ENCODE data around the gene DHX16.

The DHX16 gene

DNA sequence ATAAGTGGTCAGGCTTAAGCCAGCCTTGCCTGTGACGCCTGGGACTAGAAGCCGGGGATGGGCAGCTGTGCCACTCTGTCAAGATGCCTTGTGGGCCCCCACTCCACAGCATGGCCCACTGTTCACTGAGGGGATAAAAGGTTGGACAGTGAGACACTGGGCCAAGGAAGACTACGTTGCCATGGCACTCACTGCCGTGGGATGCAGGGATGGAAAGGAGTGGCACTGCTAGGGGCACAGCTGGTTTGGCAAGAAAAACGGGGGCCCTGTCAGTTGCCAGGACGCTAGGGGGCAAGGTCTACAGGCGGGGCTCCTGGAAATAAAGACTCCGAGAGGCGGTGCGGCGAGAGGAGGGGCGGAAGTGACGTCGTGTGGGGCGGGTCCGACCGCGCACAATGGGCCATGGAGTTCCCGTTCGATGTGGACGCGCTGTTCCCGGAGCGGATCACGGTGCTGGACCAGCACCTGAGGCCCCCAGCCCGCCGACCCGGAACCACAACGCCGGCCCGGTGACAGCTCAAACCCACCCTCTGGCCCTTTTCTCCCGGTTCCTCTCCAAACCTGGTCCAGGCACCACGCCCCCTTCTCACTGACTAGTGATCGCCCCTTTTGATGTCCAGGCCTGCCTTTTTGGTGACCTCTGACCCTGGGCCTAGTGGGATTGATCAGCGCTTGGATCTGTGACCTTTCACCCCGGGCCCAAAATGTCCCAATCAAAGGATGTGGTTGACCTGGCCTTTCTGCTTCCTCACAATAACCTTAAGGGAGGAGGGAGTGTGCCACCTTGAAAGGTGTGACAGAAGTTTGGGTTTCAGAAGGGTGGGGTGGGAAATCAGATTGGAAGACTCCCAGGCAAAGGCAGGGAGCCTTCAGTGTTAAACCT lies 46.1 kb downstream of the DHX16 start, which contains the start of gene ATAT1:
Gene ATAT1, plus strand, starts transcription at position 391 of the 883 bp plus-strand sequence.
- peak; percentile 85 for DNase-seq

- DNase-seq, result no peak
Measured at GRCh38 chr6:30625511-30625910, 47.3 kb downstream of the DHX16 start.

GRCh38 chr6:30619561-30619960 lies 53.2 kb downstream of the DHX16 start:
- DNase-seq, result no peak

DNA sequence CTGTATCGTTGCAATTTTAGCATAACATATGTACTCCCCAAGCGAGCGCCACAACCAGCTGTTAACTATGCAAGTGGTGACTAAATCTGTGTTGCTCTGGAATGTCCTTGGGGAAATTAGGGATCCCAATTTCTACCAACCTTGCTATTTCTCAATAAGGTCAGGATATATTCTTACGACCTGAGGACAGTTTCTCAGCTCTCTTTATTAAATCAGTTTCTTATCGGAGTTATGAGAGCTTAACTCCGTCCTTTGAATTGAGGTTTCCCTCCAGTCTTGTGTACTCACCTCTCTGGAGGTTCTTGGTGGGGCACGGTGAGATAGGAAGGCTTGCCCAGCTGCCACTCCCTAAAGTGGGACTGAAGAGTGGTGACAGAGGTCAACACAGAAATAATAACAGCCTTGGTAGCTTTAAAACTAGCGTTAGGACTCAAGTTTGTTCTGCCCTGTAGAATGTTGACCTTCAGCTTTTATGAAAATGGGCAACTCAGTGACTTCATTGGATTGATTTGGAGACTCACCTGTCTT lies 54.5 kb downstream of the DHX16 start:
- no peak for DNase-seq

GRCh38 chr6:30617565-30618269 lies 55.1 kb downstream of the DHX16 start, which contains the start of gene MRPS18B:
Gene MRPS18B (plus strand): TSS chr6:30617840. CDS start chr6:30617866, 26 bp downstream.
- DNase-seq, result peak; percentile 99

DNA sequence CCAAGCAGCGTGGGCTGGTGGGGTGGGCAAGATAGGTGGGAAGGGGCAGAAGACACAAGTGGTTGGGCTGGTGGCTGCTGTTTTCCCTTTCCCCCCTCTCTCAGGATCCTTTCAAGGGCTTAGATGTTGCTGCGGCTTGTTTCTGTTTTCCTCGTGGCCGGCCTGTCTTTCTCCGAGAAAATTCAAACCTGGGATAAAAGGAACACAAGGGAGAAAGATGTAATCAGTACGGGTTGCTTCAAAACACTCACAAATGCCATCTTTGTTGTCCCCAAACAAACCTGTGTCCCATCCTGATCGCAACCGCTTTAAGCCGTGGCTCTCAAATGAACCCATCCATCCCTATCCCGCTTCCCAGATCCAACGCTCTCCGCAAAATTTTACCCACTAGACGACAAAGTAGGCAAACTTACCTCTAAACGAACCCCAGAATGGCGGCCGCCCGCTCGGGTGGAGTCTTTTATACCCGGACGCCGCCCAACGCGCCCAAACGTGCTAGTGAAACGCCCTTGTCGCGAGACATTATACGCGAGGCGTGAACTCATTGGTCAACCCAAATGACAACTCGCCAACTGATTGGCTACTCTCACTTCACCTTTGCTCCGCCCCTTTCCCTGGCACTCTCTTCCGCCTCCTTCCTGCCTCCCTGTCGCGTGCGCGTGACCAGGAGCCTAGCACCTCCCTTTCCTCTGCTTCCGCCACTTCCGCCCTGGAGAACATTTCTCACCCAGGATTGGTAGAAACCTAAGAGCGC lies 55.8 kb downstream of the DHX16 start, which contains the start of gene PPP1R10:
Gene PPP1R10, minus strand, starts transcription at position 433 of the 754 bp plus-strand sequence. CDS start 7,299 bp downstream, outside the sequence.
- DNase-seq, result peak; percentile 100

GRCh38 chr6:30615958-30616810 lies 56.6 kb downstream of the DHX16 start:
- peak; percentile 63 for DNase-seq

GRCh38 chr6:30615219-30615957 lies 57.4 kb downstream of the DHX16 start:
- DNase-seq, result peak; percentile 46

GRCh38 chr6:30614843-30615218 lies 58.0 kb downstream of the DHX16 start:
- DNase-seq, result peak; percentile 96

DNA sequence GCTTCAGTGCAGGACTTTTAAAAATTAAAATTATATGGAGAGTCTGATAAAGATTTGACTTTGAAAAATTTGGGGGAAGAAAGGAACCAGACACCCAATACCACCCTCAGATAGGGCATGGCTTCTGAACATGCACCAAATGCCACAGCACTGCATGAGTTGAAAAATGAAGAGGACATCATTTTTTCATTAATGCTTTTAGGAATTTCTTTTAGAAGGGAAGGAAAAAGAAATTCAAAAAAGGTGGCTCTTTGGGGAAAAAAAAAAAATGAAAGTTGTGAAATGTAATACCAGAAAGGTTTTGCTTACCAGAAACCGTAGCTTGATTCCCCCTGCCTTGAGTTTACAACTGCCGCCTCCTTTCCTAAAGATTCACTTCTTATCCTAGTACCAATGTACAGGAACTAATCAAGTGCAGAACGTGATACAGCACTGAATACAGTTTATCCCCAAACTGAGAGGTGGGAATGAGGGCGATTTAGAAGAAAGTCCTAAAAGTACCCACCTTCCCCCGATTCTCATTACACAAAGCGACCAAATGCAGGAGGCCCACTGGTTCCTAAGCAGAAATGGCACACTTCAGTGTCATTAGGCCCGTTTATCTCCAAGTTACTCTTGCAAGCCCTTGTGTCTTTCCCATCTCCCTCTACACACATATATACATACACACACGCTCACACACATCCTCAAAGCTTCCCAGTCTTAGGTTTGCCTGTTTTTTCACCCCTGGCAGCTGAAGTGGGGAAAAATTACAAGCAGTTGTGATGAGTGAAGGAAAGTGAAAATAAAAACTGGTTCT lies 58.6 kb downstream of the DHX16 start:
- no peak for DNase-seq

DNA sequence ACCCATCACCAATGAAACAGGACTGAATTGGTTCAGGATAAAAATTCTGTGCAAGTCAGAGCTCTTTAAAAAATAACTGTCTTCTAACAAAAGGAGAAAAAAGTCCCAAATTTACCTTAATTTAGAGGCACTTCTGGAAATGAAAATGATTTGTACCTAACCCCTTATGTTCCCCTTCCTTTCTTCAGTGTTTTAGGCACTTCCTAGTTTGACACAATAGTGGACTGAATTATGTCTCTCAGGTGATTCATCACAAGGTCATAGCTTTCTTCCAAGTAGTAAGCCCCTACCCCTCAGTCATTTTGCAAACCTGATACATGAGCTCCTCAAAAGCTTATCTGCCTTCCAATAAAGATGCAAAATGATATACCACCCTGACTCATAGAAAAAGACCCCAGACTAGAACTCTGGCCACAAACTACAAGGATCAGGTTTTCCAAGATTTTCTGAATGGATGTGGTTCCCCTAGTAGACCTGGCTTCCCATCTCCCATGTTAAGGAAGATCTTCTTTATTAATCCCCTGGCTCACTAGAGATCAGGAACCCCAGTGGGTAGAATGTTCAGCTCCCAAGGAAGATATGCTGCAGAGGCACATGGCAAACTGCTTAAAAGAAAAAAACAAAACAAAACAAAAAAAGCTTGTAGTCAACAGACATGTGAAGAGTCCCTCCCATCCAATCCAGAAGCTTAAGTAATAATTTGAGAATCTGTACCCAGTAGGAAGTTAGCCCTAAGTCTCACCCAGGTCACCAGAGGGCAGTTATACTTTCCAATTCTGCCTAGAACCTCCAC lies 59.4 kb downstream of the DHX16 start:
- peak; percentile 20 for DNase-seq

DNA sequence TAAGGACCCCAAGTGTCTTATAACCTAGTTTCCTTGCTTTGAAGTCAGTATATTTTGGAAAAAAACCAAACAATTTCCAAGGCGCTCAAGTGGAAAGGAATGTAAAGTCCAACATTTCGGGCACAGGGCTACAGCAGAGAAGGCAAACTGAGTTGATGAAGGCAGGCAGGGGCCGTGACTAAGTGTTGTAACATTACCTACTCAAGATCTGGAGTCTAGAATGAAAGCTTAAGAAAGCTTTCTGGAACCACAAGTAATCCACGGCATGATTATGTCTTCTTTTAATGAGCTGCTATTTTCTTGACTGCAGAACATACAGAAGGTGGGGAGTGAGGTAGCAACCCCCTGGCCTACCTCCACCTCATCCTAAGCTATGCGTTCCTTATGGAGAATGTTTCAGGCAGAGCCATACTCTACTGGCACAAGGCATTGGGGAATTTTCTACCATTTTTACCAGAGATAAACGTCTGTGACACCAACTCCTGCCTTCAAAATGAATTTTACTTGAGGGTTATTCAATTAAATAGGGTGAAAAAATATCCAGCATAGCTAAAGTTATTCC lies 60.0 kb downstream of the DHX16 start:
- DNase-seq, result no peak

- no peak for DNase-seq
Measured at GRCh38 chr6:30612213-30612612, 60.6 kb downstream of the DHX16 start.

- DNase-seq, result no peak
Measured at GRCh38 chr6:30611856-30612194, 61.0 kb downstream of the DHX16 start.

GRCh38 chr6:30611150-30611855 lies 61.5 kb downstream of the DHX16 start:
- DNase-seq, result no peak

GRCh38 chr6:30610065-30610464 lies 62.7 kb downstream of the DHX16 start:
- no peak for DNase-seq

DNA sequence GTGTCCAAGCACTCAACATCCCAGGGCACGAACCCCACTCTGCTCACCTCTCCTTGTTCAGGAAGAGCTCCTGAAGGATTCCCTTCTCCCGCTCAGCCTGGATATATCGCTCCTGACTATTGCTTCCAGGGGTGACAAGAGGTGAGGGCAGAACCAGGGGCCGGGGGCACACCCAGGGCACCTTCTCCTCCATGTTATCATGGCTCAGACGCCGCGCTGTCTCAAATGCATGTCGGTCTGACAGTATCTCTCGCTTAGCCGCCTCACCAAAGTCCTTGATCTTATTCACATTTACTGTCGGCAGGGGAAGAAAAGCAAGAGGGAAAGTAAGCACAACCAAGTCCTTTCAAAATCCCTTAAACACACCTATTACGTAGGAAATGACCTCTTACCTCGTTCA lies 68.8 kb downstream of the DHX16 start:
- DNase-seq, result no peak
